ENCODE data around the gene OR5AU1. TPM values are rescaled to one million over a fixed set of nuclear protein-coding genes. Genes with fewer than 3 reads are reported as not detected.

The OR5AU1 gene
- total RNA-seq, 1 donor from 2014 or later = not detected

- Mint-ChIP-seq H3K27me3 (ENCODE audit: low read depth, unreplicated experiment) (no peaks in the 10 kb centered on the region), H3K36me3 (ENCODE audit: low read depth, unreplicated experiment) (peaks cover 37% of the 10 kb centered on the region), H3K4me3 (ENCODE audit: unreplicated experiment) (no peak overlapping the region), H3K27ac (ENCODE audit: unreplicated experiment) (peak overlapping the region; percentile 2), H3K9me3 (ENCODE audit: unreplicated experiment) (no peaks in the 10 kb centered on the region), H3K4me1 (ENCODE audit: low read depth, unreplicated experiment) (peaks cover 22% of the 10 kb centered on the region)
- Histone ChIP-seq H3K4me2 (ENCODE audit: low read length) (no peak overlapping the region), H3K4me3 (ENCODE audit: insufficient read depth, low read depth, low read length) (no peak overlapping the region), H4K20me1 (ENCODE audit: insufficient read depth, low read length) (peaks cover 97% of the 10 kb centered on the region), H3K9ac (ENCODE audit: low read length) (no peak overlapping the region), H3K27ac (ENCODE audit: low read depth, low read length) (no peak overlapping the region), H3K9me3 (ENCODE audit: insufficient read depth, low read depth, low read length) (no peaks in the 10 kb centered on the region), H3K36me3 (ENCODE audit: insufficient read depth, low read length) (peaks cover 65% of the 10 kb centered on the region), H3K27me3 (ENCODE audit: insufficient read depth, low read length) (no peaks in the 10 kb centered on the region), H2AFZ (ENCODE audit: low read depth, low read length) (no peak overlapping the region), H3K4me1 (ENCODE audit: insufficient read depth, low read length) (no peaks in the 10 kb centered on the region), H3K79me2 (ENCODE audit: insufficient read depth, low read length) (peaks cover 8% of the 10 kb centered on the region)
- no peak for TF ChIP-seq EZH2 (IDR thresholded peaks at IDR 0.05; ENCODE audit: insufficient read depth, low read length)
- FAIRE-seq (no peak), DNase-seq (ENCODE audit: low read depth) (no peak)
Observed at GRCh38 chr14:21204167-21205025, 48.5 kb upstream of the OR5AU1 start.

- peaks cover 22% of the 10 kb centered on the region for H3K4me1 Mint-ChIP-seq (ENCODE audit: low read depth, unreplicated experiment)
- peaks cover 58% of the 10 kb centered on the region for H3K36me3 ChIP-seq (ENCODE audit: insufficient read depth, low read length)
Observed at GRCh38 chr14:21203470-21204166, 47.8 kb upstream of the OR5AU1 start.

More at GRCh38 chr14:21203470-21204166, 47.8 kb upstream of the OR5AU1 start:
- Histone ChIP-seq H3K9ac (ENCODE audit: low read length) (no peak overlapping the region), H3K4me1 (ENCODE audit: insufficient read depth, low read length) (no peaks in the 10 kb centered on the region), H3K79me2 (ENCODE audit: insufficient read depth, low read length) (peaks cover 6% of the 10 kb centered on the region), H3K4me2 (ENCODE audit: low read length) (no peak overlapping the region), H3K27ac (ENCODE audit: low read depth, low read length) (no peak overlapping the region), H3K4me3 (ENCODE audit: insufficient read depth, low read depth, low read length) (no peak overlapping the region), H2AFZ (ENCODE audit: low read depth, low read length) (no peak overlapping the region), H3K27me3 (ENCODE audit: insufficient read depth, low read length) (no peaks in the 10 kb centered on the region), H4K20me1 (ENCODE audit: insufficient read depth, low read length) (peaks cover 91% of the 10 kb centered on the region), H3K9me3 (ENCODE audit: insufficient read depth, low read depth, low read length) (no peaks in the 10 kb centered on the region)
- H3K36me3 Mint-ChIP-seq (ENCODE audit: low read depth, unreplicated experiment) = peaks cover 37% of the 10 kb centered on the region
- no peak overlapping the region for H3K4me3 Mint-ChIP-seq (ENCODE audit: unreplicated experiment)
- peak overlapping the region; percentile 2 for H3K27ac Mint-ChIP-seq (ENCODE audit: unreplicated experiment)
- FAIRE-seq (no peak), DNase-seq (ENCODE audit: low read depth) (no peak)
- H3K27me3 Mint-ChIP-seq (ENCODE audit: low read depth, unreplicated experiment) = no peaks in the 10 kb centered on the region
- TF ChIP-seq CTCF (IDR thresholded peaks at IDR 0.05; ENCODE audit: insufficient read depth, low read depth, low read length) (no peak), EZH2 (IDR thresholded peaks at IDR 0.05; ENCODE audit: insufficient read depth, low read length) (no peak)
- H3K9me3 Mint-ChIP-seq (ENCODE audit: unreplicated experiment) = no peaks in the 10 kb centered on the region

Data from astrocyte (in vitro differentiated cells and primary cell).